ENCODE measurements around the gene RPS18. TPM values are rescaled to one million over a fixed set of nuclear protein-coding genes. Genes with fewer than 3 reads are reported as not detected.

The RPS18 gene
- total RNA-seq, 1 donor from 2014 or later: 2,061 TPM

DNA sequence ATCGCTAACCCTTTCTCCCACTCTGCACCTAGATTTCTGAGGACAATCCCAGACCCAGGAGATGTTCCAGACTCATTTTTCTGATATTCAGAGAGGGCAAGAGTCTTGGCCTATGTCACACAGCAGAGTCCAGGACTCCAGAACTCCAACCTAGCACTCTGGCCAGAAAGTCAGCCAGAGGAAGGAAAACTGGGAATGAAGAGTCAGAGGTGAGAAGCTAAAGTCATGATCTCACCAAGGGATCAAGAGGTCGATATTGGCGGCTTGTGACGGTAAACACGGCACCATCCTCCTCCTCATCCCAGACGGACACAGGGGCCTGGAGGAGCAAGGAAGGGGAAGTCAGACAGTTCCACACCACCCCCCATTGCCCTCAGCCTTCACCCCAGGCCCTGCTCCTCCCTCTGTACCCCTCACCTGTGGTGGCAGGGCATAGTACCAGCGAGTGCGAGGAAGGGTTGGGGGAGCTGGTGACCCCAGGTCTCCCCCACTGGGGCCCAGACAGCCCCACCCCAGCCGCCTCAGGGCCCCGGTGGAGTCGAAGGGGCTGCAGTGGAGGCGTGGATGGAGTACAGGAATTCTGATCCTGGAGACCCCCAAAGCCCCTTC lies 25.0 kb downstream of the RPS18 start:
- Histone ChIP-seq H3K27ac (ENCODE audit: low read depth, low read length) (no peak overlapping the region), H3K9me3 (ENCODE audit: insufficient read depth, low read depth, low read length) (no peaks in the 10 kb centered on the region), H3K4me3 (ENCODE audit: insufficient read depth, low read depth, low read length) (peak overlapping the region; percentile 80), H2AFZ (ENCODE audit: low read depth, low read length) (peak overlapping the region; percentile 54), H3K9ac (ENCODE audit: low read length) (peak overlapping the region; percentile 92), H3K36me3 (ENCODE audit: insufficient read depth, low read length) (peaks cover 6% of the 10 kb centered on the region), H3K79me2 (ENCODE audit: insufficient read depth, low read length) (peaks cover 26% of the 10 kb centered on the region), H3K4me2 (ENCODE audit: low read length) (peak overlapping the region; percentile 99), H3K27me3 (ENCODE audit: insufficient read depth, low read length) (no peaks in the 10 kb centered on the region), H3K4me1 (ENCODE audit: insufficient read depth, low read length) (peaks cover 8% of the 10 kb centered on the region), H4K20me1 (ENCODE audit: insufficient read depth, low read length) (peaks cover 18% of the 10 kb centered on the region)
- peaks cover 9% of the 10 kb centered on the region for H3K36me3 Mint-ChIP-seq (ENCODE audit: low read depth, unreplicated experiment)
- FAIRE-seq: no peak
- peak overlapping the region; percentile 97 for H3K4me3 Mint-ChIP-seq (ENCODE audit: unreplicated experiment)
- H3K27ac Mint-ChIP-seq (ENCODE audit: unreplicated experiment): no peak overlapping the region
- H3K27me3 Mint-ChIP-seq (ENCODE audit: low read depth, unreplicated experiment): no peaks in the 10 kb centered on the region
- no peak for DNase-seq (ENCODE audit: low read depth)
- H3K9me3 Mint-ChIP-seq (ENCODE audit: unreplicated experiment): no peaks in the 10 kb centered on the region
- no peak for TF ChIP-seq EZH2 (IDR thresholded peaks at IDR 0.05; ENCODE audit: insufficient read depth, low read length)
- H3K4me1 Mint-ChIP-seq (ENCODE audit: low read depth, unreplicated experiment): peaks cover 7% of the 10 kb centered on the region

DNA sequence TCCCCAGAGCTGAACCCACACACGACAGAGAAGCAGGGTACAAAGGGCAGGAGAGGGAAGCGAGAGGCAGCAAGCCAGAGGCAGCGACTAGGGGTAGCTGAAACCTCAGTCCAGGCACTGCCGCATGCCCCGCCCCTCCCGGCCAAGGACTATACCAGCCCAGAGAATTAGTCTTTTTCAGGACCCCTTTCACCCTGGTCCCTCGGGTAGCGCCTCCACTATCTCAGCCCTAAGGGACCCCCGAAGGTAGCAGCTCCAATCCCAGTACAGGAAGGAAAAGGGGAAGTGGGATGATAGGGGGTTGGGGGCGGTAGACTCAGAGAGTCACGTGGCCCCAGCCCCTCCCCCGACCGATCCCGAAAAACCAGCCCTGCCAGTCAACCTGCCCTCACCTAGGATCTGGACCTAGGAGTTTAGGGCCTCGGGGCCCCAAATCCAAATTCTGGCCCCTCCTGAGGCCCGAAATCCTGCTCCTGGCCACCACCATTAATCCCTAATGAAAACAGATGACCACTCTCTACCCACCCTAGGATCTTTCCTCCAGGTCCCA lies 25.6 kb downstream of the RPS18 start:
- Mint-ChIP-seq H3K4me1 (ENCODE audit: low read depth, unreplicated experiment) (peaks cover 7% of the 10 kb centered on the region), H3K27ac (ENCODE audit: unreplicated experiment) (peak overlapping the region; percentile 93), H3K4me3 (ENCODE audit: unreplicated experiment) (peak overlapping the region; percentile 97), H3K27me3 (ENCODE audit: low read depth, unreplicated experiment) (no peaks in the 10 kb centered on the region), H3K9me3 (ENCODE audit: unreplicated experiment) (no peaks in the 10 kb centered on the region), H3K36me3 (ENCODE audit: low read depth, unreplicated experiment) (peaks cover 9% of the 10 kb centered on the region)
- Histone ChIP-seq H3K36me3 (ENCODE audit: insufficient read depth, low read length) (peaks cover under 1% of the 10 kb centered on the region), H3K4me3 (ENCODE audit: insufficient read depth, low read depth, low read length) (peak overlapping the region; percentile 80), H2AFZ (ENCODE audit: low read depth, low read length) (peak overlapping the region; percentile 54), H3K4me1 (ENCODE audit: insufficient read depth, low read length) (peaks cover 8% of the 10 kb centered on the region), H4K20me1 (ENCODE audit: insufficient read depth, low read length) (peaks cover 19% of the 10 kb centered on the region), H3K79me2 (ENCODE audit: insufficient read depth, low read length) (peaks cover 22% of the 10 kb centered on the region), H3K27me3 (ENCODE audit: insufficient read depth, low read length) (no peaks in the 10 kb centered on the region), H3K9ac (ENCODE audit: low read length) (peak overlapping the region; percentile 92), H3K4me2 (ENCODE audit: low read length) (peak overlapping the region; percentile 99), H3K9me3 (ENCODE audit: insufficient read depth, low read depth, low read length) (no peaks in the 10 kb centered on the region), H3K27ac (ENCODE audit: low read depth, low read length) (peak overlapping the region; percentile 13)
- no peak for TF ChIP-seq EZH2 (IDR thresholded peaks at IDR 0.05; ENCODE audit: insufficient read depth, low read length)
- TF ChIP-seq CTCF (IDR thresholded peaks at IDR 0.05; ENCODE audit: insufficient read depth, low read depth, low read length): no peak
- FAIRE-seq: no peak
- no peak for DNase-seq (ENCODE audit: low read depth)

DNA sequence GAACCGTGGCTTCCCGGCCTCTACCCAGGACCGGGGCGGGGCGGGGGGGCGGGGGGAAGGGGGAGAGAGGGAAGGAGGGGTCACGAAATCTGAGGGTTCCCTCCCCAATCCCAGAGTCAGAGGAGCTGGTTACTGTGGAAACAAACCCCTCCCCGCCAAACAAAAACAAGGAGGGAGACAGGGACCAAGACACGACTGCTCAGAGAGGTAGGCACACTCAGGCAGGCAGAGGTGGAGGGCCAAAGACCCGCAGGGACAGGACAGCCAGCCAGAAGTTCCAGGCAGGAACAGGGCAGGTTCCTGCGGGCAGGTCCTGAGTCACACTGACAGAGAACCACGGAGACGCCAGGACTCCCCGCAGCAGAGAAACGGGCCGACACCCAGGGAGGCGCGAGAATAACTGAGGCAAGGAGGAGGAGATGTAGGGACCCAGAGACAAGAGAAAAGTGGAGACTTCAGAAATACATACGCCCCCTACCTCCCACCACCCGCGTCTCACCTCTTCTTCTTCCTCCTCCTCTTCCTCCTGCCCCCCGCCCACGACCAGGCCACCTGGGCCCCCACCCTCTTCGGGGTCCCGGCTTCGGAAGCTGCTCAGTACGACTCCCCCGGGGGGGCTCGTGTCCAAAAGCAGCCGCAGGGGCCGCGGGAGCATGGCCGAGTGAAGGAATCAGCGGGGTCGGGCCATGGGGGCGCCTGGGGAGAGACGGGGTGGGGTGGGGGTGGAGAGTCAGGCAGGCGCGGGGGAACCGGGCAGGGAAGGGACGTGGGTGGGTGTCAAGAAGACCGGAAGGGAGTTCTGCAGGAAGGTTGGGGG lies 26.3 kb downstream of the RPS18 start:
- peak; percentile 68 for DNase-seq (ENCODE audit: low read depth)
- H3K27me3 Mint-ChIP-seq (ENCODE audit: low read depth, unreplicated experiment): no peaks in the 10 kb centered on the region
- Histone ChIP-seq H3K4me1 (ENCODE audit: insufficient read depth, low read length) (peaks cover 8% of the 10 kb centered on the region), H3K4me2 (ENCODE audit: low read length) (peak overlapping the region; percentile 99), H3K4me3 (ENCODE audit: insufficient read depth, low read depth, low read length) (peak overlapping the region; percentile 80), H4K20me1 (ENCODE audit: insufficient read depth, low read length) (peaks cover 19% of the 10 kb centered on the region), H3K9ac (ENCODE audit: low read length) (peak overlapping the region; percentile 92), H2AFZ (ENCODE audit: low read depth, low read length) (peak overlapping the region; percentile 50), H3K27me3 (ENCODE audit: insufficient read depth, low read length) (no peaks in the 10 kb centered on the region), H3K27ac (ENCODE audit: low read depth, low read length) (peak overlapping the region; percentile 87), H3K36me3 (ENCODE audit: insufficient read depth, low read length) (no peaks in the 10 kb centered on the region), H3K9me3 (ENCODE audit: insufficient read depth, low read depth, low read length) (no peaks in the 10 kb centered on the region), H3K79me2 (ENCODE audit: insufficient read depth, low read length) (peaks cover 25% of the 10 kb centered on the region)
- peak overlapping the region; percentile 98 for H3K27ac Mint-ChIP-seq (ENCODE audit: unreplicated experiment)
- H3K4me1 Mint-ChIP-seq (ENCODE audit: low read depth, unreplicated experiment): peaks cover 7% of the 10 kb centered on the region
- H3K9me3 Mint-ChIP-seq (ENCODE audit: unreplicated experiment): no peaks in the 10 kb centered on the region
- H3K36me3 Mint-ChIP-seq (ENCODE audit: low read depth, unreplicated experiment): peaks cover 9% of the 10 kb centered on the region
- peak overlapping the region; percentile 97 for H3K4me3 Mint-ChIP-seq (ENCODE audit: unreplicated experiment)
- TF ChIP-seq EZH2 (IDR thresholded peaks at IDR 0.05; ENCODE audit: insufficient read depth, low read length) (no peak), CTCF (IDR thresholded peaks at IDR 0.05; ENCODE audit: insufficient read depth, low read depth, low read length) (no peak)
- no peak for FAIRE-seq
